HCT116 (cell line): ENCODE data around the gene TMEM115. TPM values are rescaled to one million over a fixed set of nuclear protein-coding genes. Genes with fewer than 3 reads are reported as not detected.

Source experiments
- ATAC-seq: fragments of 200-7000 bp; cut with Tn5 transposase; 2 replicates; pipeline ENCODE4 v1.9.1; 2020; ENCODE audit warnings: mild to moderate bottlenecking, moderate library complexity
- BruUV-seq: library from RNA; stranded (reverse); fragments of 400-500 nt; replicated peaks from 2 replicates; lab custom pipeline; 2021; lab: Mats Ljungman, UMichigan
- CTCF ChIA-PET: fragments of 300-600 bp; sonication (Branson Sonifier 250); formaldehyde crosslinking; loops from one replicate; lab custom pipeline; 2021; ENCODE audit warnings: antibody characterized with exemption; lab: Charles Lee
- POLR2A ChIA-PET: fragments of 300-600, 350-600 bp; sonication (Branson Sonifier 250); formaldehyde crosslinking; loops from one replicate; lab custom pipeline; 2021; ENCODE audit warnings: antibody characterized with exemption; lab: Charles Lee
- RAD21 ChIA-PET, 2 experiments: fragments of 300-600 bp; sonication (Branson Sonifier 250); formaldehyde crosslinking; loops; one replicate each; lab custom pipeline; 2023; ENCODE audit warnings: low total read pairs in 2 of 2; ENCODE audit not compliant: uncharacterized antibody in 2 of 2, unreplicated experiment in 2 of 2, low non-redundant PET in 1 of 2; lab: Charles Lee
- DNase-seq: peaks from one replicate; pipeline ENCODE4 v3.0.0-alpha.2; 2010; ENCODE audit warnings: low read depth, low spot score
- H2AFZ ChIP-seq: fragments of 200-600 bp; shearing (Covaris generic), sonication (generic); 2 replicates; pipeline ENCODE4 v1.6.1; 2017; ENCODE audit warnings: low read depth, mixed run types, mixed read lengths, antibody characterized with exemption, low read length; ENCODE audit not compliant: poor library complexity, severe bottlenecking
- H3K27ac ChIP-seq: 2 replicates; pipeline ENCODE4 v1.5.1; 2012; ENCODE audit warnings: low read depth, low read length
- H3K27me3 ChIP-seq: fragments of 200-600 bp; sonication (generic); 2 replicates; pipeline ENCODE4 v1.6.1; 2016; ENCODE audit warnings: mixed run types, low read length, mixed read lengths; ENCODE audit not compliant: insufficient read depth
- H3K36me3 ChIP-seq, 2 experiments: fragments of 200-500 bp in 1 of 2; fragments of 200-600 bp in 1 of 2; sonication (Bioruptor generic) in 1 of 2; sonication (generic) in 1 of 2; 2 replicates each; pipeline versions ENCODE4 v1.5.1 to v1.6.1; 2014 to 2016; ENCODE audit warnings: low read length in 2 of 2, inconsistent platforms in 1 of 2, mixed read lengths in 1 of 2, mixed run types in 1 of 2; ENCODE audit not compliant: insufficient read depth in 2 of 2, control insufficient read depth in 1 of 2
- H3K4me1 ChIP-seq, 2 experiments: fragments of 200-600 bp in 1 of 2; sonication (generic) in 1 of 2; 2 replicates each; pipeline versions ENCODE4 v1.5.1 to v1.6.1; 2012 to 2017; ENCODE audit warnings: low read length in 2 of 2, inconsistent platforms in 1 of 2, mild to moderate bottlenecking in 1 of 2, mixed read lengths in 1 of 2, mixed run types in 1 of 2, moderate library complexity in 1 of 2; ENCODE audit not compliant: insufficient read depth in 2 of 2, control insufficient read depth in 1 of 2
- H3K4me2 ChIP-seq: fragments of 200-600 bp; sonication (generic); 2 replicates; pipeline ENCODE4 v1.6.1; 2017; ENCODE audit warnings: mixed run types, low read length, mixed read lengths
- H3K4me3 ChIP-seq, 2 experiments: fragments of 200-600 bp in 1 of 2; sonication (generic) in 1 of 2; replicated peaks in 1 of 2; 2 replicates each; pipeline ENCODE4 v1.5.1; 2011 to 2016; ENCODE audit warnings: low read length in 2 of 2, control low read depth in 1 of 2, low read depth in 1 of 2, mild to moderate bottlenecking in 1 of 2, mixed read lengths in 1 of 2, mixed run types in 1 of 2
- H3K79me2 ChIP-seq: fragments of 200-600 bp; sonication (generic); 2 replicates; pipeline ENCODE4 v1.6.1; 2017; ENCODE audit warnings: mild to moderate bottlenecking, mixed run types, low read length, moderate library complexity, mixed read lengths; ENCODE audit not compliant: insufficient read depth
- H3K9ac ChIP-seq: fragments of 200-600 bp; sonication (generic); 2 replicates; pipeline ENCODE4 v1.6.1; 2016; ENCODE audit warnings: low read length, mixed read lengths
- H3K9me2 ChIP-seq: fragments of 200-600 bp; sonication (generic), shearing (Covaris generic); 2 replicates; pipeline ENCODE4 v1.6.1; 2017; ENCODE audit warnings: mixed run types, mild to moderate bottlenecking, moderate library complexity; ENCODE audit not compliant: insufficient read depth
- H3K9me3 ChIP-seq, 2 experiments: fragments of 200-500 bp in 1 of 2; fragments of 200-600 bp in 1 of 2; sonication (Bioruptor generic) in 1 of 2; sonication (generic) in 1 of 2; 2 replicates each; pipeline ENCODE4 v1.6.1; 2014 to 2017; ENCODE audit warnings: low read length in 2 of 2, mixed read lengths in 2 of 2, inconsistent platforms in 1 of 2, low read depth in 1 of 2, mild to moderate bottlenecking in 1 of 2, mixed run types in 1 of 2, moderate library complexity in 1 of 2; ENCODE audit not compliant: control insufficient read depth in 1 of 2, insufficient read depth in 1 of 2
- H4K20me1 ChIP-seq: fragments of 200-600 bp; sonication (generic), shearing (Covaris generic); 2 replicates; pipeline ENCODE4 v1.6.1; 2017; ENCODE audit warnings: mixed run types, mild to moderate bottlenecking, moderate library complexity; ENCODE audit not compliant: insufficient read depth
- CEBPB ChIP-seq: IDR thresholded peaks from 2 replicates; pipeline ENCODE4 v1.6.1; 2012; ENCODE audit warnings: low read depth
- EGR1 ChIP-seq: IDR thresholded peaks from 2 replicates; pipeline ENCODE4 v1.6.1; 2012; ENCODE audit warnings: low read depth
- FOSL1 ChIP-seq: IDR thresholded peaks from 2 replicates; pipeline ENCODE4 v1.6.1; 2012; ENCODE audit warnings: low read depth
- POLR2AphosphoS5 ChIP-seq: IDR thresholded peaks from 2 replicates; pipeline ENCODE4 v1.6.1; 2011; ENCODE audit warnings: mild to moderate bottlenecking, low read depth, low read length, moderate library complexity
- SIN3A ChIP-seq: IDR thresholded peaks from 2 replicates; pipeline ENCODE4 v1.6.1; 2012; ENCODE audit warnings: low read depth
- SP1 ChIP-seq: IDR thresholded peaks from 2 replicates; pipeline ENCODE4 v1.6.1; 2012; ENCODE audit warnings: low read depth
- SRF ChIP-seq: IDR thresholded peaks from 2 replicates; pipeline ENCODE4 v1.6.1; 2012; ENCODE audit warnings: low read depth
- ZFX ChIP-seq: fragments of 450-650 bp; IDR thresholded peaks from 2 replicates; pipeline ENCODE4 v1.6.1; 2017
- intact Hi-C: fragments of 100-400 bp; cut with micrococcal nuclease; formaldehyde crosslinking; loops from 2 replicates; pipeline ENCODE4 v1.10.0; 2022
- total RNA-seq: library from RNA; stranded (reverse); gene quantifications from one replicate; pipeline ENCODE4 v1.2.1, GENCODE V29; 2021; ENCODE audit not compliant: unreplicated experiment
- TF ChIP-seq, protein P1 (sequence below): IDR thresholded peaks from 2 replicates; pipeline ENCODE4 v1.6.1; 2012
- TF ChIP-seq, protein P2 (sequence below), 3 experiments: fragments of 200-600 bp in 1 of 3; sonication (generic) in 1 of 3; IDR thresholded peaks in 2 of 3; conservative IDR thresholded peaks in 1 of 3; 2 replicates each; pipeline ENCODE4 v1.5.1; 2012 to 2017; ENCODE audit warnings: low read depth in 2 of 3, low read length in 2 of 3, antibody characterized with exemption in 1 of 3, borderline replicate concordance in 1 of 3, control low read depth in 1 of 3, mild to moderate bottlenecking in 1 of 3, mixed read lengths in 1 of 3, mixed run types in 1 of 3, moderate library complexity in 1 of 3; ENCODE audit not compliant: insufficient read depth in 1 of 3
- TF ChIP-seq, protein P3 (sequence below): IDR thresholded peaks from 2 replicates; pipeline ENCODE4 v1.6.1; 2011; ENCODE audit warnings: mild to moderate bottlenecking, low read length, moderate library complexity; ENCODE audit not compliant: insufficient replicate concordance; ENCODE audit errors: extremely low read depth

TMEM115 gene
- total RNA-seq, 1 experiment from 2014 or later, result 24.6 TPM

DNA sequence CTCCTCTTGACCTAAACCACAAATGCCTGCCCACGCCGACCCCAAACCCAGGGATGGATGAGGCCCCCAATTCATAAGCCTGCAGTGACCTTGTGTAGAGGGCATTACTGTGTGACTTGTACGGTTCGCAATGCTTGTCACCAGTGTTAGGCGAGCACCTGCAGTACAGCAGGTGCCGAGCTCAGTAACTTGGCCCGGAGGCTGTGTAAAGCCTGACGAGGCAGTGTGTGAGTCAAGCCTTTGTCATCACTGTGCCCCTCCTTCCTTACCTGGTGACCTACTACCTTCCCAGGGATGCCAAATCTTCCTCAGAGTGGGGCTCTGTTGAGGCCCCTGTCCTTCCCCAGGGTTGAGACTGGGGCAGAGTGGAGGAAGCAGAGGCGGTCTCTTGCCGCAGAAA, 37.2 kb upstream of the TMEM115 start:
- POLR2A ChIA-PET, result interaction anchor here (1.4 kb wide), 1 partner anchor 11 kb away, joined by 3 read pairs; no protein-coding TSS in a partner anchor
- CTCF ChIA-PET, result no interaction called here
- ATAC-seq, result peak; percentile 97

DNA sequence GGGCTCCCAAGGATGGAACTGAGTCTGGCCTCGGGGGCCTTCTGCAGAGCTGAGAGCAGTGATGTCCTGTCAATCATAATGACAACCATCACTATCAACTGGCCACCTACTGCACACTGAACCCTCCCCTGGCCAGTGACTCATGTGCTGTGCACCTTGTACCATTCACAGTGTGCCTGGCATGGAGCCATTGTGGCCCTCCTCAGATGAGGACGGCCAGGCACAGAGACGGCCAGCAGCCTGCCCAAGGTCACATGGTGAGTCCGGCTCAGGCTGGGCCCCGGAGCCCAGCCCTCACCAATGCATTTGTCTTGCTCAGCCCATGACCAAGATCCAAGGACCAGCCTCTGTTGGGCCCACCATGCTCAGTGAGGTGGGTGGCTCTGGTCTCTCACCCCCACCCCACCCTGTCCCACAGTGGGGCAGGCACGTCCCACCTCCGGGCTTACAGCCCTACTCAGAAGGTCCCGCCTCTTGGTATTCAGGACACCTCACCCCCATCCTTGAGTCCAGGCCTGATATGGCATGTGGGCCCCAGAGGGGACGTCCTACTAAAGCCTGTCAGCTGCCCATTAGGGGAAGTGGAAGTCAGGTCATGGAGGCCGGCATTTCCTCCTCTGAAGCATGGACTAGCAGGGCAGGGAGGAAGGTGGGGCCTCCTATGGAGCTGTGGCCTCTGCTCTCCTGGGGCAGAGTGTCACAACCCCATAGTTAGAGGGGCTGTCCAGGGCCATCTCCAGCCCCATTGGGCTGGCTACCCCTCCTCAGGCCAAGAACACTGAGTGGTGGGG, 35.9 kb upstream of the TMEM115 start:
- no peak for DNase-seq
- POLR2A ChIA-PET, result interaction anchor here (1.4 kb wide), 1 partner anchor 9 kb away, joined by 3 read pairs; no protein-coding TSS in a partner anchor
- RAD21 ChIA-PET, result no interaction called here
- Histone ChIP-seq H2AFZ (no peak overlapping the region), H3K79me2 (no peaks in the 10 kb centered on the region), H3K4me3 (no peak overlapping the region), H3K9me3 (no peaks in the 10 kb centered on the region), H3K4me2 (no peak overlapping the region), H3K9me2 (no peaks in the 10 kb centered on the region), H3K27me3 (no peaks in the 10 kb centered on the region), H3K36me3 (no peaks in the 10 kb centered on the region), H3K9ac (no peak overlapping the region), H4K20me1 (no peaks in the 10 kb centered on the region), H3K27ac (no peak overlapping the region), H3K4me1 (peaks cover 3 to 45% of the 10 kb centered on the region in 2 experiments; a peak in 3 of 4 replicates)
- ATAC-seq, result no peak
- CTCF ChIA-PET, result no interaction called here
- BruUV-seq, result no TSS peak
- intact Hi-C loops, result no loop called here
- TF ChIP-seq, protein P1, sequence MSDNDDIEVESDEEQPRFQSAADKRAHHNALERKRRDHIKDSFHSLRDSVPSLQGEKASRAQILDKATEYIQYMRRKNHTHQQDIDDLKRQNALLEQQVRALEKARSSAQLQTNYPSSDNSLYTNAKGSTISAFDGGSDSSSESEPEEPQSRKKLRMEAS, result no peak
- TF ChIP-seq, protein P2, sequence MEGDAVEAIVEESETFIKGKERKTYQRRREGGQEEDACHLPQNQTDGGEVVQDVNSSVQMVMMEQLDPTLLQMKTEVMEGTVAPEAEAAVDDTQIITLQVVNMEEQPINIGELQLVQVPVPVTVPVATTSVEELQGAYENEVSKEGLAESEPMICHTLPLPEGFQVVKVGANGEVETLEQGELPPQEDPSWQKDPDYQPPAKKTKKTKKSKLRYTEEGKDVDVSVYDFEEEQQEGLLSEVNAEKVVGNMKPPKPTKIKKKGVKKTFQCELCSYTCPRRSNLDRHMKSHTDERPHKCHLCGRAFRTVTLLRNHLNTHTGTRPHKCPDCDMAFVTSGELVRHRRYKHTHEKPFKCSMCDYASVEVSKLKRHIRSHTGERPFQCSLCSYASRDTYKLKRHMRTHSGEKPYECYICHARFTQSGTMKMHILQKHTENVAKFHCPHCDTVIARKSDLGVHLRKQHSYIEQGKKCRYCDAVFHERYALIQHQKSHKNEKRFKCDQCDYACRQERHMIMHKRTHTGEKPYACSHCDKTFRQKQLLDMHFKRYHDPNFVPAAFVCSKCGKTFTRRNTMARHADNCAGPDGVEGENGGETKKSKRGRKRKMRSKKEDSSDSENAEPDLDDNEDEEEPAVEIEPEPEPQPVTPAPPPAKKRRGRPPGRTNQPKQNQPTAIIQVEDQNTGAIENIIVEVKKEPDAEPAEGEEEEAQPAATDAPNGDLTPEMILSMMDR (IDR thresholded peaks at IDR 0.05 in 2 of 3, conservative IDR thresholded peaks at IDR 0.05 in 1 of 3; ENCODE audit: borderline replicate concordance in 1 of 3, insufficient read depth in 1 of 3, low read depth in 2 of 3, low read length in 2 of 3), result no peak
- TF ChIP-seq CEBPB (no peak), SP1 (no peak), FOSL1 (no peak), ZFX (no peak), SIN3A (no peak), POLR2AphosphoS5 (no peak)
- TF ChIP-seq, protein P3, sequence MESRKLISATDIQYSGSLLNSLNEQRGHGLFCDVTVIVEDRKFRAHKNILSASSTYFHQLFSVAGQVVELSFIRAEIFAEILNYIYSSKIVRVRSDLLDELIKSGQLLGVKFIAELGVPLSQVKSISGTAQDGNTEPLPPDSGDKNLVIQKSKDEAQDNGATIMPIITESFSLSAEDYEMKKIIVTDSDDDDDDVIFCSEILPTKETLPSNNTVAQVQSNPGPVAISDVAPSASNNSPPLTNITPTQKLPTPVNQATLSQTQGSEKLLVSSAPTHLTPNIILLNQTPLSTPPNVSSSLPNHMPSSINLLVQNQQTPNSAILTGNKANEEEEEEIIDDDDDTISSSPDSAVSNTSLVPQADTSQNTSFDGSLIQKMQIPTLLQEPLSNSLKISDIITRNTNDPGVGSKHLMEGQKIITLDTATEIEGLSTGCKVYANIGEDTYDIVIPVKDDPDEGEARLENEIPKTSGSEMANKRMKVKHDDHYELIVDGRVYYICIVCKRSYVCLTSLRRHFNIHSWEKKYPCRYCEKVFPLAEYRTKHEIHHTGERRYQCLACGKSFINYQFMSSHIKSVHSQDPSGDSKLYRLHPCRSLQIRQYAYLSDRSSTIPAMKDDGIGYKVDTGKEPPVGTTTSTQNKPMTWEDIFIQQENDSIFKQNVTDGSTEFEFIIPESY, result no peak

More for the DNA sequence above, 37.2 kb upstream of the TMEM115 start:
- Histone ChIP-seq H2AFZ (no peak overlapping the region), H3K27ac (no peak overlapping the region), H3K9me3 (no peaks in the 10 kb centered on the region), H4K20me1 (no peaks in the 10 kb centered on the region), H3K79me2 (no peaks in the 10 kb centered on the region)
- intact Hi-C loops, result no loop called here
- RAD21 ChIA-PET, result no interaction called here
- TF ChIP-seq FOSL1 (peak; percentile 97), SRF (no peak), POLR2AphosphoS5 (peak; percentile 43; the same call in 1 of the 2 replicates), SIN3A (no peak), EGR1 (no peak)
- TF ChIP-seq, all 23 proteins: peak for 2
- DNase-seq, result peak; percentile 55
- Histone ChIP-seq H3K4me2 (peak overlapping the region; percentile 45), H3K27me3 (no peaks in the 10 kb centered on the region), H3K4me1 (peaks cover 5 to 48% of the 10 kb centered on the region in 2 experiments), H3K9me2 (no peaks in the 10 kb centered on the region), H3K9ac (no peak overlapping the region), H3K4me3 (no peak overlapping the region), H3K36me3 (no peaks in the 10 kb centered on the region)
- no TSS peak for BruUV-seq
